Epithelial cell of esophagus (primary cell): Measurements from ENCODE around the gene FBF1.
"Not testable (repeated sequence)": the region's sequence is repeated elsewhere in the genome, so short reads cannot be mapped to it uniquely, and the experiment has no call there.

ENCODE experiments used
- DNase-seq: peaks from one replicate; pipeline ENCODE4 v3.0.0; 2010; ENCODE audit warnings: low read depth
- H3K4me3 ChIP-seq: 2 replicates; pipeline ENCODE4 v1.5.1; 2011; ENCODE audit warnings: mild to moderate bottlenecking, low read length, control low read depth
- CTCF ChIP-seq: IDR thresholded peaks from 2 replicates; pipeline ENCODE4 v1.5.1; 2011; ENCODE audit warnings: low read depth, mild to moderate bottlenecking, low read length, control low read depth, inconsistent platforms; ENCODE audit not compliant: insufficient read depth; ENCODE audit errors: missing control alignments

FBF1 gene

DNA sequence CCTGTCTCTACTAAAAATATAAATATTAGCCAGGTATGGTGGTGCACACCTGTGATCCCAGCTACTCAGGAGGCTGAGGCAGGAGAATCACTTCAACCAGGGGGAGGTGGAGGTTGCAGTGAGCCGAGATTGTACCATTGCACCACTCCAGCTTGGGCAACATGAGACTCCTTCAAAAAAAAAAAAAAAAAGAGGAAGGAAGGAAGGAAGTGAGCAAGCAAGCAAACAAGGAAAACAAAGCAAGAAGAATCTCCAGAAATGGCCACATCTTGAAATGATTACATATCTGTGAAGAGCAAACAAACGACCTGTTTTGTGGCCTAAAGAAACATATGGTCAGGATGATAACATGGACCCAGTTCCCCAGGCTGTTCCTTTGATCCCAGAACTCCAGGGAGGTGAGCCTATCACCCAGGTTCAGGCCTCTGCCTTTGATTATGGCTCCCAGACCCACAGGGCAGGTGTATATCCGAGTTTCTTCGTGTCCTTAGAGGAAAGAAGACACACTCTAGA, 29.2 kb upstream of the FBF1 start:
- TF ChIP-seq CTCF: no peak
- no peak for DNase-seq
- no peak overlapping the region for H3K4me3 ChIP-seq

GRCh38 chr17:75969044-75969443, 28.2 kb upstream of the FBF1 start:
- DNase-seq: not testable (repeated sequence)

GRCh38 chr17:75965468-75965867, 24.6 kb upstream of the FBF1 start:
- no peak for DNase-seq
- no peak overlapping the region for H3K4me3 ChIP-seq
- no peak for TF ChIP-seq CTCF

More at GRCh38 chr17:75969044-75969443, 28.2 kb upstream of the FBF1 start:
- H3K4me3 ChIP-seq: not testable (repeated sequence)

DNA sequence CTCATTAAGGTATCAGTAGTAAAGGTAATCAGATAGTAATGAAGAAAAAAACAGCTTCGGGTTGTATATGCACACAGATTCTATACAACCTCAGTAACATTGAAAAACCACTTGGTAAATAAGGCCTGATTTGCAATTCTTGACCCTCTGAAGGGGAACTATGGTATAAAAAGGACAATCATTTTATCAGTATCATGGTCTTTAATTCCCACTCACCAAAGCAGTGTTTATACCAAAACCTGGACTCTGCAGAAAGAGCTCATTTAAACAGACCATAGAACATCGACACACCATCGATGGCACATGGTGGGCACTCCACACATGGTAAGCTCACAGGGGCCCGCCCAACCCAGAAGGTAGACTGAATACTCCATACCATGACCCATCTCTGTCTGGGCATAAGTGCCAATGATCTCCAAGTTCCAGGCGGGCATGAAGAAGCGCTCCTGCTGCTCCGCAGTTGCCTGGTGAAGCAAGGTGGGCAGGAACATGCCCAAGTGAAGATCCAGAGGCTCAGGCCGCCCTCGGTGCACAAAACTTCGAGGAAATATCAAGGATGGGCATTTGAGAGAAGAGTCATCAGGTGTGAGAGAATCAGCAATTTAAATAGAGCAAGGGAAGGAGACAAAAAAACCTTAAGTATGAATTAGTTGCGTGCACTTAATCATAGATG, 19.1 kb upstream of the FBF1 start:
- TF ChIP-seq CTCF: no peak
- no peak overlapping the region for H3K4me3 ChIP-seq
- no peak for DNase-seq

DNA sequence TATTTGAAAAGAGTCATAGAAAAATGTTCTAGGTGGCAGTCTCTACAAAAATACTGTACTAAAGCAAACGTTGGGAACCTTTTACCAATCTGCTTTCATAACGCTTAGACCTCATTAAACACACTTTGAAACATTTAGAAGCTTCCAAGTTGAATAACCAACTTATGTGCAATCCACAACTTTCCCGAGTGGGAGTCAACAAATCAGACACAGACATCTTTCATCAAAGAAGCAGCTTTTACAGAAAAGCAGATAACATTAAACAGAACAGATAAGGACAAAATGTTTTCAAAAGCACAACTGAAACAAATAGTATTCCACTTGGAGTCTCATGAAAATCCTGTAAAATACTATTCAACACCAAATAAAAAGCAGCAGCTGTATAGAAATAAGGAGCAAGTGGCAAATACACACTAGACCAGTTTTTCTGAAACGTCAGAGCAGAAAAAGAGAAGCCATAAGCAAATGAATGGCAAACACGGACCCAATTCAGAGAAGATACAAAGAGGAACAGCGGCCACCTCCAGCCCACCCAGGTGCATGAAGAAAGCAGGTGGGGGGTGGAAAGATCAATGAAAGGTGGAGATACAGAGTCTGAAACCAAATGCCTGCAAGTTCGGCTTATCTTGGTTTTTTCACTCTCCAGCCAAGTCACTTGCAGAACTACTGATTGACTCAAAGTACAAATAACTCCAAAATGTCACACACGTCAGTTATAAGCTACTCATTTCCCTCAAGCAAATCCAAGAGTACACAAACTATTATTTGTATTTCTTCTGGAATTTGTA, 18.4 kb upstream of the FBF1 start:
- no peak for TF ChIP-seq CTCF
- H3K4me3 ChIP-seq: no peak overlapping the region
- no peak for DNase-seq

- no peak for DNase-seq
- no peak overlapping the region for H3K4me3 ChIP-seq
- no peak for TF ChIP-seq CTCF
Observed at GRCh38 chr17:75950855-75951554, 10.2 kb upstream of the FBF1 start.

GRCh38 chr17:75950421-75950820, 9.6 kb upstream of the FBF1 start:
- no peak overlapping the region for H3K4me3 ChIP-seq
- no peak for DNase-seq
- no peak for TF ChIP-seq CTCF
